ENCODE measurements around the gene ATP5PF.
"Not testable (repeated sequence)": the region's sequence is repeated elsewhere in the genome, so short reads cannot be mapped to it uniquely, and the experiment has no call there.

ATP5PF gene, protein sequence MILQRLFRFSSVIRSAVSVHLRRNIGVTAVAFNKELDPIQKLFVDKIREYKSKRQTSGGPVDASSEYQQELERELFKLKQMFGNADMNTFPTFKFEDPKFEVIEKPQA

DNA sequence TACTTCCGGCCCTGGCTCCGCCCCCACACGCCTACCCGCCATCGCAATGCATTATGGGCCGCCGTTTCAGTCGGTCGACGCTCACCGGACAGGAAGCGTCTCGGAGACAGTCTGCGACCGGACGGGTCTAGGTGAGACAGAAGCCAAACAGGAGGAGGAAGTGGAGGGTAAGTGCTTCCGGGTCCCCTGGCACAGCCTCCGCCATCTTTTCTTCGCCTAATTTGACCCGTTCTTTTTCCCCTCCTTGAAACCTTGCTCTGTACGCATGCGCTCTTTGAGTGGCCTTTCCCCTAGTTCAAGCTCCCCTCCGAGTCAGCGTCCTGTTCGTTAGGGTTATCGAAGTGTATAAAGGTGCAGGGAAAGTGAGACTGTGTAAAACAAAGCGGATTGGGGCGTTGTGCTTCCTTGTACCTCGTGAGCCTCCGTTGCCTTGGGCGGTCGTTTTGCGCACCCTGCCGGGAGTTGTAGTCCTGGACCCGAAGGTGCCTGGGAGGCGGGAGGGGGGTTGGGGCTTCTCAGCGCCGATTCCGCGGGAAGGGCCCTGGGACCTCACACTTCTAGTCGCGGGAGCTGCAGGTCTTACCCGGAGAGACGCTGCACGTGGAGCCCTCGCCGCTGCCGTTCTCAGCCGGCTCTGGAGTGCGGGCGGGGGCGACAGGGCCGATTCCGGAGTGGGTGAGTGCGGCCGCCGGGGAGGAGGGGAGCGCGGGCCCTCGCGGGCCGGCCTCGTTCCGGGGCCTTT lies at the start of gene ATP5PF, which contains the start of gene GABPA:
TSS of gene ATP5PF (minus strand) at position 1 of the 742 bp plus-strand sequence. CDS start 5,110 bp downstream, outside the sequence.
TSS of gene GABPA (plus strand) at position 69 of the 742 bp plus-strand sequence. CDS start 6,627 bp downstream, outside the sequence.
- peak; percentile 98 for DNase-seq (ENCODE audit: low spot score)

DNA sequence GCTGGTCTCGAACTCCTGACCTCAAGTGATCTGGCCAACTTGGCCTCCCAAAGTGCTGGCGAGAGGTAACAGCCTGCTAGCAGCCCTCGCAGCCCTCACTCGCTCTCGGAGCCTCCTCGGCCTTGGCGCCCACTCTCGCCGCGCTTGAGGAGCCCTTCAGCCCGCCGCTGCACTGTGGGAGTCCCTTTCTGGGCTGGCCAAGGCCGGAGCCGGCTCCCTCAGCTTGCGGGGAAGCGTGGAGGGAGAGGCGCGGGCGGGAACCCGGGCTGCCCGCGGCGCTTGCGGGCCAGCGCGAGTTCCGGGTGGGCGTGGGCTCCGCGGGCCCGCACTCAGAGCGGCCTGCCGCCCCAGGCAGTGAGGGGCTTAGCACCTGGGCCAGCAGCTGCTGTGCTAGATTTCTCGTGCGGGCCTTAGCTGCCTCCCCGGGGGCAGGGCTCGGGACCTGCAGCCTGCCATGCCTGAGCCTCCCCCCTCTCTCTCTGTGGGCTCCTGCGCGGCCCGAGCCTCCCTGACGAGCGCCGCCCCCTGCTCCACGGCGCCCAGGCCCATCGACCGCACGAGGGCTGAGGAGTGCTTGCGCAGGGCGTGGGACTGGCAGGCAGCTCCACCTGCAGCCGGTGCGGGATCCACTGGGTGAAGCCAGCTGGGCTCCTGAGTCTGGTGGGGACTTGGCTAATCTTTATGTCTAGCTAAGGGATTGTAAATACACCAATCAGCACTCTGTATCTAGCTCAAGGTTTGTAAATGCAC lies 43.6 kb upstream of the ATP5PF start:
- DNase-seq (ENCODE audit: low spot score) = not testable (repeated sequence)

DNA sequence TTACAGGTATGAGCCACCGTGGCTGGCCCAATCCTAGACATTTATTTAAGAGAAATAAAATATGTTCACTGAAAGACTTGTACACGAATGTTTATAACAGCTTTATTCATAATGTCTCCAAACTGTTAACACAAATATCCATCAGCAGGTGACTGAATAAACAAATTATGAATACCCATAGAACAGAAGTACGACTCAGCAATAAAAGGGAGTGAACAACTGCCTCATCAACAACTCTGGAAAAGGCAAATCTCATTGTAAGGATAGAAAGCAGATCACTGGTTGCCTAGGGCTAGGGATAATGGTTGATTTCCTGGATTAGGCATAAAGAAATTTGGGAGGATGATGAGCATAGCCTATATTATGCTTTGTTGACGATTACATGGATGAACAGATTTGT lies 41.7 kb upstream of the ATP5PF start:
- no peak for DNase-seq (ENCODE audit: low spot score)

DNA sequence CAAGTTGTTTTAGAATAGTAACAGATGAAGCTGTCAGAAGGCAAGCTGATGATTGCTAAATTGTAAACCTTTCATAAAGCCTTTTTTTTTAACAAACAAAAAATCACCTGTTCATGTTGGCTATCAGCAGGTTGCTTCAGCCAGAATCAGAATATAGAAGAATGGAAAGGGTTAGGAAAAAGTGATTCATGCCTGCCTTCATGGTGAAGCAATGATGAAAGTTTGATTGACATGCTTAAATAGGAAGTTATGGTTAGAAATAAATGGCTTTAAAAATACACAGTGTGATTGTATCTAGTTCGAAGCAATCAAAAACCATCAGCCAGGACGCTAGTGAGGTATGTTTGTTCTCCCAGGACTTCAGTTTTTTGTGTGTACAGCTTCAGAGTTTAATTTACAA lies 38.0 kb upstream of the ATP5PF start:
- DNase-seq (ENCODE audit: low spot score) = no peak

DNA sequence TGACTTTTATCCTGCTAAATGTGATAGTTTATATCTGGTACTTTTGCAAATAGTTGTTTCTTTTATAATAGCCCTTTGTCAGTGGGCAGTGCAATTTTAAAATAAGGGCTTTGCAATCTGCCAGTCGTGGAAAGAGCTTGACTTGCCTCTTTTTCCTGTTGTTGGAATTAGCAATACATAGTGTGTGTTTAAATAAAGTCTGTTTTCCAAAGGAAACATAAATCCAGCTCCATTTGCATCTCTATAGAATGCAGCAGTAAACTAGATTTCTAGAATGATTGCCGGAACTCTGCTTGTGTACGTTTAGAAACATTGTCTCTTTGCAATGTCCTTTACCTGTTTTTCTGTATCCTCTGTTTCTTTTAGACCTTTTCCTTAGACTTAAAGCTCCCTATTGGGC lies 33.2 kb upstream of the ATP5PF start:
- DNase-seq (ENCODE audit: low spot score) = no peak

DNA sequence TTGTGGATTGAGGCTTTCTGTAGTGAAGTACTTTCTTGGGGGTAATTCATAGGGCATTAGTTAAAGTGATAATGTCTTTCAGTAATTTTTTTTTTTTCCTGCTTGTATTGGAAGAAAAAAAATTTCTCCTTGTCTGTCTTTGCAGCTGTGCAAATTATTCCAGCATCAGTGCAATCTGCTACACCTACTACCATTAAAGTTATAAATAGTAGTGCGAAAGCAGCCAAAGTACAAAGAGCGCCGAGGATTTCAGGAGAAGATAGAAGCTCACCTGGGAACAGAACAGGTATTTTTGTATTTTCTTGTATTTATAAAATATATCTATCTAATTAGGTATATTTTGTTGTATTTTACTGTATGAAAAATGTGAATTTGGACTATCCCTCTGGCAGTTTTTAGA lies 29.4 kb upstream of the ATP5PF start:
- no peak for DNase-seq (ENCODE audit: low spot score)

DNA sequence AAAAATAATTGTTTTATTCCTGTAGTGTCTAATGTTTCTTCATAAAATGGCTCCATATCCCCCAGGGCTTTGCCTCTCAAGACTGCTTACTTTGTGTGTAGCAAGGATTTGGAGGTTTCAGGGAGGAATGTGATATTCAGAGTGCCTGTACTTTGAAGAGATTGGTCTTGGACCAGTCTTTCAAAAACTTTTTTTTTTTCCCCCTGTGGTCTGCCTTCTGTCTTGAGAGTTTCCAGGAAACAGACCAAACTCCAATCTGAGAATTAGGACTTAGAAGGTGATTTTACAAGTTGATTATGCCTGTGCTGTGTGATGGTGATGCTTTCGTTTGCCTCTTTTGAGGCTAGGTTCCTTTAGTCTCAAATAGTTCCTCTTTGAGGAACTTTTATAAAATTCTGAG lies 26.0 kb upstream of the ATP5PF start:
- no peak for DNase-seq (ENCODE audit: low spot score)

DNA sequence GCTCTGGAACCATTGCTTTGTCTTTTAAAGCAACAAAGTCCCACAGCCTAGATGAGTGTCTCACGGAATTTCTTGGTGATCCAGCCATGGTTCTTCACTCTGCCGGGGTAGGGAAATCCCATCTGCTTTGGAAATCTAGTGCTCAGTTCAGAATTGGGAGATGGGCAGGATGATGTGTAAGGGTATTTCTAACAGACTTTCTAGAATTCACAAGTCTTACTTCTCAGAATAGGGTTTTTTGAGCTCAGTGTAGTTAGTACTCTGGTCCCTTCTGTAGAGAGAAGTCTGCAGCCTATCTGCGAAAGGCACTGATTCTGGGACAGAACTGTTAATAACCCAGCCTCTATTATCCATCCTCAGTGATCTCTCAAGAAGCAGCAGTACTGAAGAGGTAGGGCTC lies 25.4 kb upstream of the ATP5PF start:
- DNase-seq (ENCODE audit: low spot score) = no peak

DNA sequence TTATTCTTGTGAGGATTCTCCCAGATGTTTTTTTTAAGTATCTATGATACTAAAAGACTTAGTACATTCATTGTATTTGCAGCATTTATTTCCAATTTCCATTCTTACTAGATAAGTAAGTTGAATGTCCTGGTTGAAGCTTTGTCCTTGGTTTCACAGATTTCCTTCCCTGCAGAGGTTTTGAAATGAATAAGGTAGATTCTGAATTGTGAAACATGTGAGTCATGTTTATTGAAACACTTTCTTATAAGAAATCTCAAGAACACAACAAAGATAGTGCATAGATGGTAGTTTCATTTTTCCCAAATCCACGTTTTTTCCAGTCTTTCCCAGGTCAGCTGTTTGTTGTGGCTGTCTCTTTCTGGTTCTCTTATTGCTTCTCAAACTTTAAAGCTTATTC lies 24.9 kb upstream of the ATP5PF start:
- no peak for DNase-seq (ENCODE audit: low spot score)

DNA sequence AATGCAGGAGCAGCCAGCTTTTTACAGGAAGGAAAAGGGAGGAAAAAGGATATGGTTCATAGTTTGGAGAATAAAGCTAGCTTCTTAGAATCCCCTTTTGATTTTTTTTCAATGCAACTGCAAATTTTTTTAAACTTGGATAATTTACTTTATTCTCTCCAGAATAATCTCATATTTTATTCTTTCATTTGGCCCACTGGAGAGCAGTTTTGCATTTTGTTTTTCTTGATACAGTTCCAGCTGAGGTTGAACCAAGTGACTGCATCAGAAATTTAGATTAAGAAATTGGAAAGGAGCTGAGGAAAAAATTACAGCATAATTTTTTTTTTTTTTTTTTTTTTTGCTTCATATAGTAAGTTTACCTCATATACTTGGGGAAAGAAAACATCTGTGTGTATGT lies 22.8 kb upstream of the ATP5PF start:
- DNase-seq (ENCODE audit: low spot score) = no peak

DNA sequence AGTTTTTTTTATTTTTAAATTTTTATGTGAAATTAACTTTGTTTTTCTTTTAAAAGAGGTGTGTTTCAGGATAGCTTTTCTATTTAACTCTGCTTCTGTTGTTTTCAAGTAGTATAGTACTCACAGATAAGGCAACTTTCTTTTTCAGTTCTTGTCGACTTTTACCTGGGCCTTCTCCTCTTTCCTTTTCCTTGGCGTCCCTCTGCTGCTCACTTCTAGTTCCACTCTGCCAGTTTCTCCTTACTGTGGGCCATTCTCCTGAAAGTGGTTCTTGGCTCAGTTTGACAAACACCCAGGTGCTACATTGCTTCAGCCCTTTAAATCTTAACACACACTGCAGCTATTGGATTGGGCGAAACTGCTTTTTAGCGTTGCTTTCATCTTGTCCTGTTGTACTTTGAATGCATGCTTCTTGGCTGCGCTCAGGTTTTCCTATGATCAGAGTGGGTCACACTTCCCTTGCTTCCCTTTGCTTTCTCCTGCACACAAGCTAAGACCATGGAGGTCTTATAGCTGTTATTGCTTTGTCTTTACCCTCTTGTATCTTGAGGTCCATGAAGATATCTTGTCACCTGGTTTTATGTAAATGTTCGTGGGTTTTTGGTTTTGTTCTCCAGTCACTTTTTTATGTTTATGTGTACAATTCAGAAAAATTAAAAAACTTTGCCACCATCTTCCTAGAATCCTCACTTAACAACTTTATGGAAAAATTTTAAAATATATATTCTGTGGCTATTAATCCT lies 21.7 kb upstream of the ATP5PF start:
- DNase-seq (ENCODE audit: low spot score) = no peak

DNA sequence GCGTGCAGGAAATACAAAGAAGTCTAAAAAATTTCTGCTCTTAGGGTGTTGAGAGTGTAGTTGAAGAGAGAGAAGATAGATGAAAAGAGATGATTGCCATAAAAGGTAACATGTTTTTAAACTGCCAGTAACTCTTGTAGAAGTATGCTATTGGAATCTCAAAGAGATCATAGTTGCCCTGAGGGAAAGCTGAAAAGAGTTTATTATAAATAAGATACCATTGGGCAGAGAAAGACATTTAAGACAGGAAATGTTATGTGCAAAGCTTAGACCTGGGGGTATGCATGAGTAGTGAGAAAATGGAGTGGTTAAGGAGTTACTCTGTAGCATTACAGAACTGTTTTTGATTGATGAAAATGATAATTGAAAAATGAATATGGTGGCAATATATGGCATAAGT lies 17.7 kb upstream of the ATP5PF start:
- no peak for DNase-seq (ENCODE audit: low spot score)

DNA sequence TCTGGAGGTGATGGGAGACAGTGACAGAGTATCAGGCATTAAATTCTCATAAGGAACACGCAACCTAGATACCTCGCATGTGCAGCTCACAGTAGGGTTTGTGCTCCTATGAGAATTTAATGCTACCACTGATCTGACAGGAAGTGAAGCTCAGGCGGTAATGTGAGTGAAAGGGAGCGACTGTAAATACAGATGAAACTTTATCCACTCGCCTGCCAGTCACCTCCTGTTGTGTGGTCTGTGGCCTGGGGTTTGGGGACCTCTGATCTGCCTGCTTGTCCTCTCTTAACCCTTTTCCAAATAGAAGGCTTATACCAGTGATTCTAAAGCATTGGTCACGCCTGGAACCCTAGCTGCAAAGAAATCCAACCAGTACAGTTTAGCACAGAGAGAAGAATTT lies 15.4 kb upstream of the ATP5PF start:
- DNase-seq (ENCODE audit: low spot score) = no peak

DNA sequence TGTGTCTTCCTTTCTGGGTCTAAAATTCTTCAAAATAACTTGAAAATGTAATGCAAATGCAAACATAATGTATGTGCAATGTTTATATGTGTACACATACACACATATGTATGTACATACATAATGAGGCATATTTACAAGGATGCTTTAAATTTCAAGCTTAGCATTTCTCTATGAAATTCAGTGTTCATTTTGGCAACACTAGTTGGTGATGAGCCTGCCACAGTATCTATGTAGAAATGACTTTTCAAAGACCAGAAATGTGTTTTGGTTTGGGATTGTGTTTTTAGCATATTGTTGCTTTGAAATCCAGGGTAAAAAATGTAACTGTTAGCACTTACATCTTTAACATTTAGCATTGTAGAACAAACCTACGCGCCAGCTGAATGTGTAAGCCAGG lies 10.2 kb upstream of the ATP5PF start:
- no peak for DNase-seq (ENCODE audit: low spot score)

DNA sequence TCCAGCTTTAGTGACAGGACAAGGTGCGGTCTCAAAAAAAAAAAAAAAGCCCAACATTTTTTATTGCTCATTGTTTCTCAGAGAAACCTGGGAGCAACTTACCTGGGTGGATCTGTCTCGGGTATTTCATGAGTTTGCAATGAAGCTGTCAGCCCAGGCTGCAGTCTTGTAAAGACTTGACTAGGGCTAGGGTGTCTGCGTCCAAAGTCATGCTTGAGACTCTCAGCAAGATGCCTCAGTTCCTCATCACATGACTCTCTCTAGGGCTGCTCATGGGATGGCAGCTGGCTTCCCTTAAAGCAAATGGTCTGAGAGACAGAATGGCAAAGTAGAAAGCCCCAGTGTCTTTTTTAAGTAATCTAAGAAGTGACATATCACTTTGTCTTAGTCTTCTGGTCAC lies 8.2 kb upstream of the ATP5PF start:
- DNase-seq (ENCODE audit: low spot score) = no peak

DNA sequence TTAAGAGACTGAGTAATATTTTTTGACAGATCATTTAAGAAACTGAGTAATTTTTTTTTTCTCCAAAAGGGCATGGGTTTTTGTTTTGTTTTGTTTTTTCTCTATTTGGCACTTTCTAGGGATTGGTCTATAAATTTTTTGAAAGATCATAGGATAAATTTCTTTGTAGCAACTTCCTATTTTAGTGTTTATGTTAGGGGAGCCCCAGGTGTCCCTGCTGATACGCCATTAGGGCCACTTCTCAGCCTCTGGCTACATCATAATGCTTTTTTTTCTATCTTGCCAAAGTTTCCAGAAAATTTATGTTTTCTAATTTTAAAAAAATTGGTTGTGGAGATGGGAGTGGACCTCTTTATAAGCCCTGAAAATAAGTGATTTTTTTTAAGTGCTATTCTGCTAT lies 2.7 kb upstream of the ATP5PF start:
- DNase-seq (ENCODE audit: low spot score) = no peak

DNA sequence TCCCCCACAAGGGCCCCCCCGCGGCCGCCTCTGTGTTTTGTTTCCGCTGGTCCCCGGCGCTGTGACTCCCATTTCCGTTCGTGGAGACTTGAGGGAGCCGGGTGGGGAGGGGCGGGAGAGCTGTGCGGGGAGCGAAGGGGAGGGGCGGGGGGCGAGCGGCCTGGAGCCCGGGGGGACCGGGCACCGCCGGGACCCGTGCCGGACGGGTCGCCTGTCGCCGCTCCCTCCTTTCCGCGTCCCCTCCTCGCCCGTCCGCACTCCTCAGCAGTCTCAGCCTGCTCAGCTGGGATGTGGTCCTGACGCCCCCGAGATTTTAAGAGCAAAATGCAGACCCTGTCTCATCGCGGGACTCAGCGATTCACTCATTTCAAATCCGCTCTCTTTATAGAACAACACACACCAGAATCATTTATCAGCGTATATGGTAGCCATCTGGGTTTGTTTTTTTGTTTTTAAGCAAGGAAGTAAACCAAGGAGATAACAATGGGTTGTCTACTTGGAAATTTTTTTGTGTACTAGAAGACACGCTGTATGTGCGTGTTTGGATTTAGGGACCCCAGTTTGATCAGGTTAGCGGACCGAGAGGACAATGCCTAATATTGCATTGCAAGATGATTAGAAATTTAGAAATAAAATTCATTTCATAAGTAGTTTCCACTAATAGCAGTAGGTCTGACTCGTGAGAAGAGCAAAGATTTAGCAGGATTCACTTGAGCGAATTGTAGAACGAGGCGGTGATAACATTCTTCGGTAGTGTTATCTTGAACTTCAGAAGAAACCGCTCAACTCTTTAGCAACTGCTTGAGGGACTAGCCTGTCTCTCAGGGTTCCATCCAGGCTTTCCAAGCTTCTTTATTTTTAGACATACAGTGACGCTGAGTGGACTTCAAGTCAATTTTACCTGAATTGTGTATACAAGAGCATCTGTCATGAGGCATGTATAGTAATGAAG lies 1.2 kb upstream of the ATP5PF start:
- peak; percentile 83 for DNase-seq (ENCODE audit: low spot score)

DNA sequence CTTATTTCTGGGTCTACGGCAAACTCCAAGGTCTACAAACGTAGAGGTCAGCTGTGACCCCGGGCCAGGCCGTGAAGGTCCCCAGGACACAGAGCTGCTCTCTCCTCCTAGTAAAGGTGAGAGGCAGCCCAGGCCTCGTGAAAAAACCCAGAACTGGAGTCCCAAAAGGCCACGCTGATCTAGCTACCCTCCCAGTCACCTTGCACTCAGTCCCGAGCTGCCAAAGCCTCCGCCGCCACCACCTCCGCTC lies 125 bp downstream of the ATP5PF start:
- DNase-seq (ENCODE audit: low spot score) = no peak

DNA sequence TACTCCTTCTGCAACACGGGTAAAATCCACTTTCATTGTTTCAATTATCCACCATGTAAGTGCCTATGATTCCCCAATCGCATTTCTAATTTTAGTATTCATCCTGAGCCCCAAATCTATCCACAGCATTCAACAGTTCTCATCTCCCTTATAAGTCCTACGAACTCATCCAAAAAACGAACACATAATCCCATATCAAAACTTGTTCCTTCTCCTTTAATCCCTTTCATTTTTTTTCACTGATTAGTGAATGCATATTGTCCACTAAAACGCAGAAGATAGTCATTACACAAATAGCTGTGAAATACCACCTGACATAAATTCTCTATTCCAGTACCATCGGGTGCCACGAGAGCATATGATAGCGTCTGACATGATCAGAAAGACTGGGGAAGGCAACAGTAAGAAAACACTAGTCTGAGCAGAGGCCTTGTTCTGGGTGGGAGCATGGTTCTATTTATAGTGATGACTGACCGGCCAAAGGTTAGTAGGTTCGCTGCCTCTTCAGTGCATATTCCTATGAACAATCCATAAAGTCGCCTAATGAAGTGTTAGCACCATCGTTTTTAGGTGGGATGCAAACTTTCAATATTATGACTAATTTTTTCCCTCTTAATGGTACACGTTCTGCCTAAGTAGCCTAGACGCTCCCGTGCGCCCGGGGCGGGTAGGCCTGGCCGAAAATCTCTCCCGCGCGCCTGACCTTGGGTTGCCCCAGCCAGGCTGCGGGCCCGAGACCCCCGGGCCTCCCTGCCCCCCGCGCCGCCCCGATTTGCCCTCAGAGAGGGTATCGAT lies 648 bp downstream of the ATP5PF start:
- peak; percentile 12 for DNase-seq (ENCODE audit: low spot score)

DNA sequence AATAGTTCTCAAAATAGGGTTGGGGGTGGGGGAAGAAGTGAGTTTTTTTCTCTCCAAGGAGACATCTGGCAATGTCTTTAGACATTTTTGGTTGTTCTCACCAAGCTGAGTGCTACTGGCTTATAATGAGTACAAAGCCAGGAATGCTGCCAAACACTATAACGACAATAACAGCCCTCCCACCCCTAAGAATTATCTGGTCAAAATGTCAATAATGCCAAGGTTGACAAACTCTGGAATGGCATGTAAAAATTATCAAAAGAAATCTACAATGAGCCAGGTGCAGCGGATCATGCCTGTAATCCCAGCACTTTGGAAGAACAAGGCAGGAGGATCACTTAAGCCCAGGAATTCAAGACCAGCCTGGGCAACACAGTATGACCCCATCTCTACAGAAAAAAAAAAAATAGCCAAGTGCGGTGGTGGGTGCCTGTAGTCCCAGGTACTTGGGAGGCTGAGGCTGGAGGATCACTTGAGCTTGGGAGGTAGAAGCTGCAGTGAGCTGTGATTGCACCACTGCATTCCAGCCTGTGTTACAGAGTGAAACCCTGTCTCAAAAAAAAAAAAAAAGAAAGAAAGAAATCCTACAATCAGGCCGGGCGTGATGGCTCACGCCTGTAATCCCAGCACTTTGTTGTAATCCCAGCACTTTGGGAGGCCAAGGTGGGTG lies 2.5 kb downstream of the ATP5PF start:
- DNase-seq (ENCODE audit: low spot score) = no peak
